SIG-M5 treated with dmso at 0.1 percent for 504 hours (cell line): ENCODE measurements around the gene JAKMIP1.

Experiments
- DNase-seq: peaks from one replicate; lab custom pipeline; 2025; ENCODE audit not compliant: unreplicated experiment; lab: John Stamatoyannopoulos, UW

JAKMIP1 gene

GRCh38 chr4:6204871-6205566, 4.7 kb upstream of the JAKMIP1 start:
- DNase-seq: no peak

- no peak for DNase-seq
Observed at GRCh38 chr4:6204098-6204497, 3.7 kb upstream of the JAKMIP1 start.

- no peak for DNase-seq
Observed at GRCh38 chr4:6201580-6202091, 1.3 kb upstream of the JAKMIP1 start.

GRCh38 chr4:6200922-6201362, 593 bp upstream of the JAKMIP1 start:
- no peak for DNase-seq

GRCh38 chr4:6199422-6199921, 877 bp downstream of the JAKMIP1 start:
- no peak for DNase-seq

- no peak for DNase-seq
Observed at GRCh38 chr4:6198768-6199421, 1.5 kb downstream of the JAKMIP1 start.

GRCh38 chr4:6198278-6198677, 2.1 kb downstream of the JAKMIP1 start:
- no peak for DNase-seq

GRCh38 chr4:6197433-6198174, 2.7 kb downstream of the JAKMIP1 start:
- DNase-seq: no peak

GRCh38 chr4:6196871-6197270, 3.5 kb downstream of the JAKMIP1 start:
- DNase-seq: no peak

GRCh38 chr4:6196324-6196723, 4.0 kb downstream of the JAKMIP1 start:
- no peak for DNase-seq

- no peak for DNase-seq
Observed at GRCh38 chr4:6195602-6196319, 4.6 kb downstream of the JAKMIP1 start.

- no peak for DNase-seq
Observed at GRCh38 chr4:6194458-6195195, 5.7 kb downstream of the JAKMIP1 start.

GRCh38 chr4:6193399-6193798, 7.0 kb downstream of the JAKMIP1 start:
- no peak for DNase-seq

GRCh38 chr4:6192245-6192644, 8.1 kb downstream of the JAKMIP1 start:
- DNase-seq: no peak

GRCh38 chr4:6191448-6192130, 8.8 kb downstream of the JAKMIP1 start:
- no peak for DNase-seq

- DNase-seq: no peak
Observed at GRCh38 chr4:6190486-6190885, 9.9 kb downstream of the JAKMIP1 start.

GRCh38 chr4:6189511-6189910, 10.8 kb downstream of the JAKMIP1 start:
- no peak for DNase-seq

GRCh38 chr4:6188687-6189305, 11.6 kb downstream of the JAKMIP1 start:
- no peak for DNase-seq

GRCh38 chr4:6184169-6184568, 16.2 kb downstream of the JAKMIP1 start:
- no peak for DNase-seq
